Ishikawa (cell line): ENCODE results near the gene RFC1.

ENCODE experiments used
- CEBPB ChIP-seq: IDR thresholded peaks from 2 replicates; pipeline ENCODE4 v1.6.1; 2012
- CREB1 ChIP-seq: IDR thresholded peaks from 2 replicates; pipeline ENCODE4 v1.6.1; 2012; ENCODE audit warnings: low read depth
- EGR1 ChIP-seq: IDR thresholded peaks from 2 replicates; pipeline ENCODE4 v1.6.1; 2012
- EP300 ChIP-seq: IDR thresholded peaks from 2 replicates; pipeline ENCODE4 v1.6.1; 2012; ENCODE audit warnings: borderline replicate concordance
- FOXM1 ChIP-seq: IDR thresholded peaks from 2 replicates; pipeline ENCODE4 v1.6.1; 2012; ENCODE audit warnings: low read depth, borderline replicate concordance
- NFIC ChIP-seq: IDR thresholded peaks from 2 replicates; pipeline ENCODE4 v1.6.1; 2012
- RAD21 ChIP-seq: IDR thresholded peaks from 2 replicates; pipeline ENCODE4 v1.6.1; 2012; ENCODE audit warnings: low read depth
- TAF1 ChIP-seq: IDR thresholded peaks from 2 replicates; pipeline ENCODE4 v1.6.1; 2012; ENCODE audit warnings: low read depth, mild to moderate bottlenecking
- TCF12 ChIP-seq: IDR thresholded peaks from 2 replicates; pipeline ENCODE4 v1.6.1; 2012; ENCODE audit warnings: low read depth
- TEAD4 ChIP-seq: IDR thresholded peaks from 2 replicates; pipeline ENCODE4 v1.6.1; 2012
- YY1 ChIP-seq: IDR thresholded peaks from 2 replicates; pipeline ENCODE4 v1.6.1; 2012; ENCODE audit warnings: low read depth
- ZBTB7A ChIP-seq: IDR thresholded peaks from 2 replicates; pipeline ENCODE4 v1.6.1; 2012; ENCODE audit warnings: low read depth
- TF ChIP-seq, protein P1 (sequence below): IDR thresholded peaks from 2 replicates; pipeline ENCODE4 v1.6.1; 2012
- TF ChIP-seq, protein P2 (sequence below): IDR thresholded peaks from 2 replicates; pipeline ENCODE4 v1.6.1; 2012; ENCODE audit warnings: low read depth, mild to moderate bottlenecking
- TF ChIP-seq, protein P3 (sequence below): IDR thresholded peaks from 2 replicates; pipeline ENCODE4 v1.6.1; 2012

The RFC1 gene

GRCh38 chr4:39367166-39367565 lies 1.0 kb upstream of the RFC1 start:
- TF ChIP-seq TEAD4, result no peak
- TF ChIP-seq FOXM1, result no peak
- no peak for TF ChIP-seq TAF1
- TF ChIP-seq, protein P1, sequence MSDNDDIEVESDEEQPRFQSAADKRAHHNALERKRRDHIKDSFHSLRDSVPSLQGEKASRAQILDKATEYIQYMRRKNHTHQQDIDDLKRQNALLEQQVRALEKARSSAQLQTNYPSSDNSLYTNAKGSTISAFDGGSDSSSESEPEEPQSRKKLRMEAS, result no peak
- TF ChIP-seq CREB1, result no peak
- no peak for TF ChIP-seq TCF12
- TF ChIP-seq YY1, result no peak

- TF ChIP-seq, protein P2, sequence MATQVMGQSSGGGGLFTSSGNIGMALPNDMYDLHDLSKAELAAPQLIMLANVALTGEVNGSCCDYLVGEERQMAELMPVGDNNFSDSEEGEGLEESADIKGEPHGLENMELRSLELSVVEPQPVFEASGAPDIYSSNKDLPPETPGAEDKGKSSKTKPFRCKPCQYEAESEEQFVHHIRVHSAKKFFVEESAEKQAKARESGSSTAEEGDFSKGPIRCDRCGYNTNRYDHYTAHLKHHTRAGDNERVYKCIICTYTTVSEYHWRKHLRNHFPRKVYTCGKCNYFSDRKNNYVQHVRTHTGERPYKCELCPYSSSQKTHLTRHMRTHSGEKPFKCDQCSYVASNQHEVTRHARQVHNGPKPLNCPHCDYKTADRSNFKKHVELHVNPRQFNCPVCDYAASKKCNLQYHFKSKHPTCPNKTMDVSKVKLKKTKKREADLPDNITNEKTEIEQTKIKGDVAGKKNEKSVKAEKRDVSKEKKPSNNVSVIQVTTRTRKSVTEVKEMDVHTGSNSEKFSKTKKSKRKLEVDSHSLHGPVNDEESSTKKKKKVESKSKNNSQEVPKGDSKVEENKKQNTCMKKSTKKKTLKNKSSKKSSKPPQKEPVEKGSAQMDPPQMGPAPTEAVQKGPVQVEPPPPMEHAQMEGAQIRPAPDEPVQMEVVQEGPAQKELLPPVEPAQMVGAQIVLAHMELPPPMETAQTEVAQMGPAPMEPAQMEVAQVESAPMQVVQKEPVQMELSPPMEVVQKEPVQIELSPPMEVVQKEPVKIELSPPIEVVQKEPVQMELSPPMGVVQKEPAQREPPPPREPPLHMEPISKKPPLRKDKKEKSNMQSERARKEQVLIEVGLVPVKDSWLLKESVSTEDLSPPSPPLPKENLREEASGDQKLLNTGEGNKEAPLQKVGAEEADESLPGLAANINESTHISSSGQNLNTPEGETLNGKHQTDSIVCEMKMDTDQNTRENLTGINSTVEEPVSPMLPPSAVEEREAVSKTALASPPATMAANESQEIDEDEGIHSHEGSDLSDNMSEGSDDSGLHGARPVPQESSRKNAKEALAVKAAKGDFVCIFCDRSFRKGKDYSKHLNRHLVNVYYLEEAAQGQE, result no peak
- TF ChIP-seq, protein P3, sequence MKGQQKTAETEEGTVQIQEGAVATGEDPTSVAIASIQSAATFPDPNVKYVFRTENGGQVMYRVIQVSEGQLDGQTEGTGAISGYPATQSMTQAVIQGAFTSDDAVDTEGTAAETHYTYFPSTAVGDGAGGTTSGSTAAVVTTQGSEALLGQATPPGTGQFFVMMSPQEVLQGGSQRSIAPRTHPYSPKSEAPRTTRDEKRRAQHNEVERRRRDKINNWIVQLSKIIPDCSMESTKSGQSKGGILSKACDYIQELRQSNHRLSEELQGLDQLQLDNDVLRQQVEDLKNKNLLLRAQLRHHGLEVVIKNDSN, result no peak
- TF ChIP-seq EGR1 (no peak), NFIC (no peak), FOXM1 (no peak), RAD21 (no peak), ZBTB7A (no peak)
Observed at GRCh38 chr4:39365360-39365759, 802 bp downstream of the RFC1 start.

DNA sequence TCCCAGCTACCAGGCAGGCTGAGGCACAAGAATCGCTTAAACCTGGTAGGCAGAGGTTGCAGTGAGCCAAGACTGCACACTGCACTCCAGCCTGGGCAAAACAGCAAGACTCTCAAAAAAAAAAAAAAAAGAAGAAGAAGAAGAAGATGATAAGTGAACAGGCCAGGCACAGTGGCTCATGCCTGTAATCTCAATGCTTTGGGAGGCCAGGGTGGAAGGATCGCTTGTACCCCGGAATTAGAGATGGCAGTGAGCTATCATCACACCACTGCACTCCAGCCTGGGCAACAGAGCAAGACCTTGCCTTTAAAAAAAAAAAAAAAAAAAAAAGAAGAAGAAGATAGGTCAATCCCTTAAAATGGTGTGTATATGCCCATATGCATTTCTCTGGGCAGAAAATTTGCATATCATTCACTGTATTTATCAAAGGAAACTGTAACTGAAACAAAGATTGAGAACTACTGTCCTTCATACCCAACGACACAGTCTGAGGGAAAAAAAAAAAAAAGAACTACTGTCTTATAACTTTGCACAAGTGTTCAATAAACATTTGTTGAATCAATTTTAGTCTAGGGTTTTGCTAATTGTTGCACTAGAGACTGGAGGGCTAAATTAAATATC lies 2.3 kb downstream of the RFC1 start:
- TF ChIP-seq TEAD4 (no peak), NFIC (no peak), CEBPB (no peak), YY1 (no peak), ZBTB7A (no peak), RAD21 (no peak), TCF12 (no peak), TAF1 (no peak), EGR1 (no peak), EP300 (no peak), CREB1 (no peak), FOXM1 (no peak)
- TF ChIP-seq, protein P1, result no peak
- TF ChIP-seq, protein P2, result no peak
- TF ChIP-seq, protein P3, result no peak

GRCh38 chr4:39362827-39363226 lies 3.3 kb downstream of the RFC1 start:
- TF ChIP-seq TEAD4, result no peak
- no peak for TF ChIP-seq NFIC
- TF ChIP-seq, protein P3, result no peak
- no peak for TF ChIP-seq TCF12

- no peak for TF ChIP-seq TAF1
- no peak for TF ChIP-seq RAD21
- no peak for TF ChIP-seq NFIC
- TF ChIP-seq EP300, result no peak
- TF ChIP-seq ZBTB7A, result no peak
- no peak for TF ChIP-seq FOXM1
- TF ChIP-seq, protein P3, result no peak
- no peak for TF ChIP-seq CEBPB
- TF ChIP-seq TCF12, result no peak
- TF ChIP-seq EGR1, result no peak
- TF ChIP-seq, protein P1, result no peak
- TF ChIP-seq, protein P2, result no peak
- no peak for TF ChIP-seq YY1
- TF ChIP-seq TEAD4, result no peak
- TF ChIP-seq CREB1, result no peak
Observed at GRCh38 chr4:39357002-39357401, 9.2 kb downstream of the RFC1 start.
